Measurements from ENCODE around the gene IRAK1. TPM values are rescaled to one million over a fixed set of nuclear protein-coding genes. Genes with fewer than 3 reads are reported as not detected.

The IRAK1 gene
- total RNA-seq, 2 experiments from 2014 or later, result 61.2 to 67.4 TPM

- no peak overlapping the region for H3K4me3 Mint-ChIP-seq
Measured at GRCh38 chrX:154026136-154027021, 6.7 kb upstream of the IRAK1 start.

GRCh38 chrX:154025230-154025629 lies 5.5 kb upstream of the IRAK1 start:
- CTCF ChIA-PET, result no interaction called here
- intact Hi-C loops (cut with DNase I, micrococcal nuclease), result no loop called here
- no peak overlapping the region for H3K27ac Mint-ChIP-seq

More at GRCh38 chrX:154026136-154027021, 6.7 kb upstream of the IRAK1 start:
- no peak for TF ChIP-seq CTCF (IDR thresholded peaks at IDR 0.05)
- H3K27ac Mint-ChIP-seq, result no peak overlapping the region
- DNase-seq (no peak), ATAC-seq (ENCODE audit: poor library complexity) (no peak)
- H3K4me3 ChIP-seq (ENCODE audit: low read length), result no peak overlapping the region
- no peaks in the 10 kb centered on the region for H3K4me1 Mint-ChIP-seq (ENCODE audit: low read depth)
- H3K9me3 Mint-ChIP-seq, result no peaks in the 10 kb centered on the region
- H3K27me3 Mint-ChIP-seq, result no peaks in the 10 kb centered on the region
- H3K36me3 Mint-ChIP-seq (ENCODE audit: low read depth), result peaks cover 48% of the 10 kb centered on the region
- intact Hi-C loops (cut with DNase I, micrococcal nuclease), result no loop called here
- H3K9me3 ChIP-seq (ENCODE audit: control insufficient read depth in 1 of 2, insufficient read depth in 1 of 2, low read length in 2 of 2), result no peaks in the 10 kb centered on the region
- H3K27me3 ChIP-seq (ENCODE audit: control insufficient read depth in 1 of 2, insufficient read depth in 2 of 2, low read length in 2 of 2), result no peaks in the 10 kb centered on the region
- POLR2A ChIA-PET, result no interaction called here
- no peak overlapping the region for H3K27ac ChIP-seq (ENCODE audit: low read depth in 1 of 2, low read length in 2 of 2)
- H3K4me1 ChIP-seq (ENCODE audit: insufficient read depth, low read length), result peaks cover 7% of the 10 kb centered on the region
- peaks cover 48% of the 10 kb centered on the region for H3K36me3 ChIP-seq (ENCODE audit: insufficient read depth, low read length)
- CTCF ChIA-PET, result no interaction called here

GRCh38 chrX:154024271-154024670 lies 4.6 kb upstream of the IRAK1 start:
- CTCF ChIA-PET, result no interaction called here
- intact Hi-C loops (cut with DNase I, micrococcal nuclease), result no loop called here
- no peak overlapping the region for H3K4me3 Mint-ChIP-seq
- H3K9me3 ChIP-seq (ENCODE audit: control insufficient read depth in 1 of 2, insufficient read depth in 1 of 2, low read length in 2 of 2), result no peaks in the 10 kb centered on the region
- no peak for TF ChIP-seq CTCF (IDR thresholded peaks at IDR 0.05)
- peaks cover 20% of the 10 kb centered on the region for H3K4me1 ChIP-seq (ENCODE audit: insufficient read depth, low read length)
- H3K4me3 ChIP-seq (ENCODE audit: low read length), result no peak overlapping the region
- H3K4me1 Mint-ChIP-seq (ENCODE audit: low read depth), result peaks cover 5% of the 10 kb centered on the region
- ATAC-seq (ENCODE audit: poor library complexity), result no peak
- H3K36me3 ChIP-seq (ENCODE audit: insufficient read depth, low read length), result peaks cover 29% of the 10 kb centered on the region
- H3K9me3 Mint-ChIP-seq, result no peaks in the 10 kb centered on the region
- POLR2A ChIA-PET, result no interaction called here
- H3K36me3 Mint-ChIP-seq (ENCODE audit: low read depth), result peaks cover 36% of the 10 kb centered on the region
- DNase-seq, result no peak
- H3K27me3 ChIP-seq (ENCODE audit: control insufficient read depth in 1 of 2, insufficient read depth in 2 of 2, low read length in 2 of 2), result no peaks in the 10 kb centered on the region
- no peak overlapping the region for H3K27ac ChIP-seq (ENCODE audit: low read depth in 1 of 2, low read length in 2 of 2)
- H3K27me3 Mint-ChIP-seq, result no peaks in the 10 kb centered on the region
- H3K27ac Mint-ChIP-seq, result no peak overlapping the region

More at GRCh38 chrX:154025230-154025629, 5.5 kb upstream of the IRAK1 start:
- ATAC-seq (ENCODE audit: poor library complexity) (no peak), DNase-seq (no peak)
- Mint-ChIP-seq H3K4me3 (no peak overlapping the region), H3K9me3 (no peaks in the 10 kb centered on the region), H3K36me3 (ENCODE audit: low read depth) (peaks cover 42% of the 10 kb centered on the region), H3K27me3 (no peaks in the 10 kb centered on the region), H3K4me1 (ENCODE audit: low read depth) (peaks cover 4% of the 10 kb centered on the region)
- POLR2A ChIA-PET, result no interaction called here
- no peak overlapping the region for H3K4me3 ChIP-seq (ENCODE audit: low read length)
- TF ChIP-seq CTCF (IDR thresholded peaks at IDR 0.05), result no peak
- H3K27ac ChIP-seq (ENCODE audit: low read depth in 1 of 2, low read length in 2 of 2), result no peak overlapping the region
- peaks cover 18% of the 10 kb centered on the region for H3K4me1 ChIP-seq (ENCODE audit: insufficient read depth, low read length)
- H3K9me3 ChIP-seq (ENCODE audit: control insufficient read depth in 1 of 2, insufficient read depth in 1 of 2, low read length in 2 of 2), result no peaks in the 10 kb centered on the region
- H3K36me3 ChIP-seq (ENCODE audit: insufficient read depth, low read length), result peaks cover 37% of the 10 kb centered on the region
- no peaks in the 10 kb centered on the region for H3K27me3 ChIP-seq (ENCODE audit: control insufficient read depth in 1 of 2, insufficient read depth in 2 of 2, low read length in 2 of 2)
